Endothelial cell of umbilical vein (primary cell): ENCODE results near the gene ZBTB17.

Experiments
- EZH2 ChIP-seq: IDR thresholded peaks from 2 replicates; pipeline ENCODE4 v1.6.1; 2012; ENCODE audit warnings: borderline replicate concordance, low read depth, mild to moderate bottlenecking, moderate library complexity, low read length, inconsistent platforms; ENCODE audit not compliant: severe bottlenecking
- POLR2A ChIP-seq: IDR thresholded peaks from 2 replicates; pipeline ENCODE4 v1.6.1; 2012; ENCODE audit warnings: low read depth, mild to moderate bottlenecking, control low read depth, low read length
- TF ChIP-seq, protein P1 (sequence below), 2 donors: IDR thresholded peaks; 1 replicate in 1 of 2; 2 replicates in 1 of 2; pipeline ENCODE4 v1.5.1; 2011; ENCODE audit warnings: low read length in 2 of 2, mild to moderate bottlenecking in 2 of 2, moderate library complexity in 2 of 2, control low read depth in 1 of 2, inconsistent platforms in 1 of 2, low read depth in 1 of 2; ENCODE audit not compliant: insufficient read depth in 1 of 2; ENCODE audit errors: extremely low read depth in 1 of 2

GRCh38 chr1:15991427-15992186 lies 15.7 kb upstream of the ZBTB17 start:
- TF ChIP-seq, protein P1, sequence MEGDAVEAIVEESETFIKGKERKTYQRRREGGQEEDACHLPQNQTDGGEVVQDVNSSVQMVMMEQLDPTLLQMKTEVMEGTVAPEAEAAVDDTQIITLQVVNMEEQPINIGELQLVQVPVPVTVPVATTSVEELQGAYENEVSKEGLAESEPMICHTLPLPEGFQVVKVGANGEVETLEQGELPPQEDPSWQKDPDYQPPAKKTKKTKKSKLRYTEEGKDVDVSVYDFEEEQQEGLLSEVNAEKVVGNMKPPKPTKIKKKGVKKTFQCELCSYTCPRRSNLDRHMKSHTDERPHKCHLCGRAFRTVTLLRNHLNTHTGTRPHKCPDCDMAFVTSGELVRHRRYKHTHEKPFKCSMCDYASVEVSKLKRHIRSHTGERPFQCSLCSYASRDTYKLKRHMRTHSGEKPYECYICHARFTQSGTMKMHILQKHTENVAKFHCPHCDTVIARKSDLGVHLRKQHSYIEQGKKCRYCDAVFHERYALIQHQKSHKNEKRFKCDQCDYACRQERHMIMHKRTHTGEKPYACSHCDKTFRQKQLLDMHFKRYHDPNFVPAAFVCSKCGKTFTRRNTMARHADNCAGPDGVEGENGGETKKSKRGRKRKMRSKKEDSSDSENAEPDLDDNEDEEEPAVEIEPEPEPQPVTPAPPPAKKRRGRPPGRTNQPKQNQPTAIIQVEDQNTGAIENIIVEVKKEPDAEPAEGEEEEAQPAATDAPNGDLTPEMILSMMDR (IDR thresholded peaks at IDR 0.05; ENCODE audit: extremely low read depth in 1 of 2, insufficient read depth in 1 of 2, low read depth in 1 of 2, low read length in 2 of 2): no peak
- TF ChIP-seq POLR2A: no peak
- TF ChIP-seq EZH2: no peak
